ENCODE measurements around the gene SKA1. TPM values are rescaled to one million over a fixed set of nuclear protein-coding genes. Genes with fewer than 3 reads are reported as not detected.

SKA1 gene
- total and polyA plus RNA-seq, 2 of the 4 experiments (the other 2 are of a cell fraction) = 5.8 to 5.9 TPM

GRCh38 chr18:50341443-50341842, 33.4 kb upstream of the SKA1 start:
- H3K23ac ChIP-seq (ENCODE audit: low read depth, low read length) = no peak overlapping the region
- DNase-seq = no peak
- no peak for ATAC-seq (ENCODE audit: low read depth)
- H4K5ac ChIP-seq (ENCODE audit: low read depth, low read length) = no peak overlapping the region
- BruUV-seq (replicated peaks) = no TSS peak
- TF ChIP-seq ELK1 (IDR thresholded peaks at IDR 0.05; ENCODE audit: borderline replicate concordance, low read depth, low read length) (no peak), POLR2A (IDR thresholded peaks at IDR 0.05; ENCODE audit: low read depth, low read length) (no peak), CTCF (conservative IDR thresholded peaks at IDR 0.05; ENCODE audit: low read depth, low read length) (no peak), RFX5 (IDR thresholded peaks at IDR 0.05; ENCODE audit: low read depth, low read length) (no peak), FOS (IDR thresholded peaks at IDR 0.05; ENCODE audit: low read depth, low read length) (no peak), CEBPB (IDR thresholded peaks at IDR 0.05; ENCODE audit: low read depth, low read length) (no peak), SMC3 (IDR thresholded peaks at IDR 0.05; ENCODE audit: low read depth, low read length) (no peak), MAFK (IDR thresholded peaks at IDR 0.05; ENCODE audit: low read depth, low read length) (no peak), BHLHE40 (IDR thresholded peaks at IDR 0.05; ENCODE audit: low read depth, low read length) (no peak), MXI1 (IDR thresholded peaks at IDR 0.05; ENCODE audit: borderline replicate concordance, low read depth, low read length) (no peak), RCOR1 (IDR thresholded peaks at IDR 0.05; ENCODE audit: insufficient replicate concordance, low read length) (no peak), USF2 (IDR thresholded peaks at IDR 0.05; ENCODE audit: low read depth, low read length) (no peak), RAD21 (IDR thresholded peaks at IDR 0.05; ENCODE audit: low read length) (no peak)
- H2BK5ac ChIP-seq (ENCODE audit: low read depth, low read length, poor library complexity, severe bottlenecking) = no peak overlapping the region
- dilution Hi-C loops (cut with HindIII; ENCODE audit: low sequenced_read_pairs, unreplicated experiment) (no loop called here), in situ Hi-C loops (cut with MboI; ENCODE audit: low sequenced_read_pairs) (no loop called here), intact Hi-C loops (cut with micrococcal nuclease) (no loop called here)
- CTCF ChIA-PET = interaction anchor here (1.8 kb wide), 1 partner anchor 16 kb away, joined by 4 read pairs; no protein-coding TSS in a partner anchor
- no peaks in the 10 kb centered on the region for H3K9me1 ChIP-seq (ENCODE audit: insufficient read depth, low read length)
- no peak overlapping the region for H4K91ac ChIP-seq (ENCODE audit: insufficient read depth, low read depth, low read length)
- POLR2A ChIA-PET (ENCODE audit: unreplicated experiment) = no interaction called here
- no peak overlapping the region for H4K8ac ChIP-seq (ENCODE audit: low read depth in 2 of 2, low read length in 2 of 2)
- H3K9me3 ChIP-seq (ENCODE audit: control insufficient read depth, insufficient read depth, low read length) = no peaks in the 10 kb centered on the region
- H3K79me1 ChIP-seq (ENCODE audit: low read depth in 1 of 2, low read length in 2 of 2) = no peaks in the 10 kb centered on the region
- H2BK120ac ChIP-seq (ENCODE audit: low read depth, low read length) = no peak overlapping the region
- no peak overlapping the region for H2AK9ac ChIP-seq (replicated peaks; ENCODE audit: low read depth, low read length, poor library complexity)
- no peak overlapping the region for H2AFZ ChIP-seq (replicated peaks; ENCODE audit: low read length, poor library complexity)
- no peak overlapping the region for H3K4me3 ChIP-seq (ENCODE audit: insufficient read depth, low read depth, low read length)
- H3K4me2 ChIP-seq (ENCODE audit: low read depth, low read length) = no peak overlapping the region
- no peak overlapping the region for H3K9ac ChIP-seq (ENCODE audit: low read depth, low read length)
- H2BK15ac ChIP-seq (ENCODE audit: low read depth, low read length) = no peak overlapping the region
- H3K56ac ChIP-seq (ENCODE audit: extremely low read depth, insufficient read depth, low read length) = no peak overlapping the region
- H3K27me3 ChIP-seq (ENCODE audit: control insufficient read depth, insufficient read depth, low read length) = no peaks in the 10 kb centered on the region; the same call in 1 of the 2 replicates
- WGBS, 2 experiments (ENCODE audit: extremely low coverage in 2 of 2, insufficient read length in 1 of 2) = no CpG with 5 or more reads among the region's 2 CpGs
- H2BK20ac ChIP-seq (ENCODE audit: low read depth, low read length) = no peak overlapping the region
- no peak overlapping the region for H3K18ac ChIP-seq (ENCODE audit: low read depth, low read length)
- no peak overlapping the region for H3K14ac ChIP-seq (replicated peaks; ENCODE audit: low read depth, low read length)
- H3K36me3 ChIP-seq (ENCODE audit: control insufficient read depth, insufficient read depth, low read length) = no peaks in the 10 kb centered on the region
- no peak overlapping the region for H2AK5ac ChIP-seq (ENCODE audit: low read depth, low read length)
- H4K20me1 ChIP-seq (ENCODE audit: insufficient read depth, low read length) = no peaks in the 10 kb centered on the region
- H3K27ac ChIP-seq (ENCODE audit: insufficient read depth, low read length) = no peak overlapping the region
- no peaks in the 10 kb centered on the region for H3K4me1 ChIP-seq (ENCODE audit: control insufficient read depth, insufficient read depth, low read length)
- no peak overlapping the region for H3K4ac ChIP-seq (ENCODE audit: low read depth, low read length)

Data from IMR-90 (cell line).